ENCODE results near the gene UBL7. TPM values are rescaled to one million over a fixed set of nuclear protein-coding genes. Genes with fewer than 3 reads are reported as not detected.

The UBL7 gene
- total RNA-seq, 1 experiment from 2014 or later, result 73.9 TPM

GRCh38 chr15:74413350-74414080 is 47.4 kb downstream of the UBL7 start:
- ChIA-PET CTCF (no interaction called here), POLR2A (ENCODE audit: unreplicated experiment) (no interaction called here)
- H3K4me2 ChIP-seq, result no peak overlapping the region
- H3K27me3 ChIP-seq (ENCODE audit: insufficient read depth, low read depth), result no peaks in the 10 kb centered on the region
- H2AFZ ChIP-seq, result no peak overlapping the region
- no peaks in the 10 kb centered on the region for H3K9me3 ChIP-seq (ENCODE audit: insufficient read depth, low read depth)
- H3K27ac ChIP-seq, result no peak overlapping the region
- no TSS peak for BruUV-seq (replicated peaks)
- no peaks in the 10 kb centered on the region for H4K20me1 ChIP-seq (ENCODE audit: insufficient read depth)
- H3K79me2 ChIP-seq (ENCODE audit: low read depth), result peaks cover 4% of the 10 kb centered on the region; the same call in 1 of the 2 replicates
- TF ChIP-seq CTCF (conservative IDR thresholded peaks at IDR 0.05) (no peak), EZH2 (IDR thresholded peaks at IDR 0.05; ENCODE audit: low read depth) (no peak)
- no peak for DNase-seq
- H3K9me2 ChIP-seq (ENCODE audit: insufficient read depth), result no peaks in the 10 kb centered on the region
- H3K36me3 ChIP-seq (ENCODE audit: low read depth), result no peaks in the 10 kb centered on the region
- no peaks in the 10 kb centered on the region for H3K4me1 ChIP-seq (replicated peaks; ENCODE audit: insufficient read depth)
- H3F3A ChIP-seq (ENCODE audit: insufficient read depth, low read depth), result no peaks in the 10 kb centered on the region
- intact Hi-C loops (cut with micrococcal nuclease; ENCODE audit: unreplicated experiment), result no loop called here
- H3K4me3 ChIP-seq, result no peak overlapping the region

GRCh38 chr15:74412159-74412558 is 48.8 kb downstream of the UBL7 start:
- DNase-seq, result no peak
- POLR2A ChIA-PET (ENCODE audit: unreplicated experiment), result no interaction called here
- H3K4me3 ChIP-seq, result no peak overlapping the region
- H3K27ac ChIP-seq, result no peak overlapping the region
- TF ChIP-seq EZH2 (IDR thresholded peaks at IDR 0.05; ENCODE audit: low read depth) (no peak), CTCF (conservative IDR thresholded peaks at IDR 0.05) (no peak)
- H3F3A ChIP-seq (ENCODE audit: insufficient read depth, low read depth), result peaks cover 5% of the 10 kb centered on the region; the same call in 1 of the 2 replicates
- H3K27me3 ChIP-seq (ENCODE audit: insufficient read depth, low read depth), result no peaks in the 10 kb centered on the region
- CTCF ChIA-PET, result no interaction called here
- BruUV-seq (replicated peaks), result no TSS peak
- H3K4me2 ChIP-seq, result no peak overlapping the region
- peaks cover 9% of the 10 kb centered on the region for H3K4me1 ChIP-seq (replicated peaks; ENCODE audit: insufficient read depth)
- H3K79me2 ChIP-seq (ENCODE audit: low read depth), result no peaks in the 10 kb centered on the region
- H4K20me1 ChIP-seq (ENCODE audit: insufficient read depth), result no peaks in the 10 kb centered on the region
- H2AFZ ChIP-seq, result no peak overlapping the region
- H3K9me3 ChIP-seq (ENCODE audit: insufficient read depth, low read depth), result no peaks in the 10 kb centered on the region
- H3K9me2 ChIP-seq (ENCODE audit: insufficient read depth), result no peaks in the 10 kb centered on the region
- H3K36me3 ChIP-seq (ENCODE audit: low read depth), result no peaks in the 10 kb centered on the region
- intact Hi-C loops (cut with micrococcal nuclease; ENCODE audit: unreplicated experiment), result no loop called here

GRCh38 chr15:74411686-74412085 is 49.3 kb downstream of the UBL7 start:
- Histone ChIP-seq H3K4me3 (no peak overlapping the region), H3K9me2 (ENCODE audit: insufficient read depth) (no peaks in the 10 kb centered on the region), H3K27me3 (ENCODE audit: insufficient read depth, low read depth) (no peaks in the 10 kb centered on the region), H4K20me1 (ENCODE audit: insufficient read depth) (no peaks in the 10 kb centered on the region), H3K4me1 (replicated peaks; ENCODE audit: insufficient read depth) (peaks cover 14% of the 10 kb centered on the region), H3F3A (ENCODE audit: insufficient read depth, low read depth) (peaks cover 5% of the 10 kb centered on the region; the same call in 1 of the 2 replicates), H3K9me3 (ENCODE audit: insufficient read depth, low read depth) (no peaks in the 10 kb centered on the region), H3K36me3 (ENCODE audit: low read depth) (no peaks in the 10 kb centered on the region), H3K27ac (no peak overlapping the region), H3K79me2 (ENCODE audit: low read depth) (no peaks in the 10 kb centered on the region), H3K4me2 (no peak overlapping the region), H2AFZ (no peak overlapping the region)
- no peak for DNase-seq
- intact Hi-C loops (cut with micrococcal nuclease; ENCODE audit: unreplicated experiment), result no loop called here
- no TSS peak for BruUV-seq (replicated peaks)
- CTCF ChIA-PET, result no interaction called here
- POLR2A ChIA-PET (ENCODE audit: unreplicated experiment), result no interaction called here
- TF ChIP-seq EZH2 (IDR thresholded peaks at IDR 0.05; ENCODE audit: low read depth) (no peak), CTCF (conservative IDR thresholded peaks at IDR 0.05) (no peak)
